ENCODE data around the gene DYNLRB1. TPM values are rescaled to one million over a fixed set of nuclear protein-coding genes. Genes with fewer than 3 reads are reported as not detected.

Gene DYNLRB1
- total and polyA plus RNA-seq, 2 donors (not counting 1 experiment from before 2014, with no cell fraction given), result 107 to 352 TPM

- TF ChIP-seq EZH2 (IDR thresholded peaks at IDR 0.05; ENCODE audit: low read length, missing control alignments) (no peak), CTCF (conservative IDR thresholded peaks at IDR 0.05 in 1 of 2, IDR thresholded peaks at IDR 0.05 in 1 of 2; ENCODE audit: low read depth in 1 of 2, low read length in 2 of 2) (no peak)
- no peaks in the 10 kb centered on the region for H3K36me3 ChIP-seq (ENCODE audit: control insufficient read depth, insufficient read depth, low read length)
- no peaks in the 10 kb centered on the region for H3K9me3 ChIP-seq (ENCODE audit: control insufficient read depth, insufficient read depth, low read depth, low read length)
- H3K9ac ChIP-seq (ENCODE audit: insufficient read depth, low read length), result no peak overlapping the region
- no peak overlapping the region for H2AFZ ChIP-seq (ENCODE audit: low read length)
- no peak overlapping the region for H3K4me3 ChIP-seq (replicated peaks in 1 of 4; ENCODE audit: control extremely low read depth in 1 of 4, insufficient read depth in 1 of 4, low read depth in 3 of 4, low read length in 4 of 4)
- no peaks in the 10 kb centered on the region for H3K27me3 ChIP-seq (ENCODE audit: control insufficient read depth, insufficient read depth, low read length)
- no peaks in the 10 kb centered on the region for H4K20me1 ChIP-seq (ENCODE audit: control insufficient read depth, extremely low read depth, insufficient read depth, low read length)
- no peaks in the 10 kb centered on the region for H3K79me2 ChIP-seq (ENCODE audit: control insufficient read depth, insufficient read depth, low read length)
- H3K4me2 ChIP-seq (ENCODE audit: extremely low read depth, insufficient read depth, low read length), result no peak overlapping the region
- no peak overlapping the region for H3K27ac ChIP-seq (ENCODE audit: insufficient read depth, low read length)
- DNase-seq (ENCODE audit: low read depth in 2 of 2), result no peak
- H3K4me1 ChIP-seq (ENCODE audit: control insufficient read depth, extremely low read depth, insufficient read depth, low read length), result no peaks in the 10 kb centered on the region
These were observed 44.4 kb downstream of the DYNLRB1 start for GRCh38 chr20:34560614-34561013.

- Histone ChIP-seq H4K20me1 (ENCODE audit: control insufficient read depth, extremely low read depth, insufficient read depth, low read length) (no peaks in the 10 kb centered on the region), H3K4me2 (ENCODE audit: extremely low read depth, insufficient read depth, low read length) (no peak overlapping the region), H3K36me3 (ENCODE audit: control insufficient read depth, insufficient read depth, low read length) (no peaks in the 10 kb centered on the region), H3K9ac (ENCODE audit: insufficient read depth, low read length) (no peak overlapping the region), H3K4me3 (replicated peaks in 1 of 4; ENCODE audit: control extremely low read depth in 1 of 4, insufficient read depth in 1 of 4, low read depth in 3 of 4, low read length in 4 of 4) (no peak overlapping the region), H3K27me3 (ENCODE audit: control insufficient read depth, insufficient read depth, low read length) (no peaks in the 10 kb centered on the region), H3K79me2 (ENCODE audit: control insufficient read depth, insufficient read depth, low read length) (no peaks in the 10 kb centered on the region), H3K9me3 (ENCODE audit: control insufficient read depth, insufficient read depth, low read depth, low read length) (no peaks in the 10 kb centered on the region), H2AFZ (ENCODE audit: low read length) (no peak overlapping the region), H3K4me1 (ENCODE audit: control insufficient read depth, extremely low read depth, insufficient read depth, low read length) (no peaks in the 10 kb centered on the region), H3K27ac (ENCODE audit: insufficient read depth, low read length) (no peak overlapping the region)
- DNase-seq (ENCODE audit: low read depth in 2 of 2), result no peak
- TF ChIP-seq EZH2 (IDR thresholded peaks at IDR 0.05; ENCODE audit: low read length, missing control alignments), result no peak
- TF ChIP-seq CTCF (conservative IDR thresholded peaks at IDR 0.05 in 1 of 2, IDR thresholded peaks at IDR 0.05 in 1 of 2; ENCODE audit: low read depth in 1 of 2, low read length in 2 of 2), result no peak
These were observed 45.4 kb downstream of the DYNLRB1 start for GRCh38 chr20:34561661-34562060.

- H3K9me3 ChIP-seq (ENCODE audit: control insufficient read depth, insufficient read depth, low read depth, low read length), result no peaks in the 10 kb centered on the region
- no peak overlapping the region for H3K27ac ChIP-seq (ENCODE audit: insufficient read depth, low read length)
- H3K36me3 ChIP-seq (ENCODE audit: control insufficient read depth, insufficient read depth, low read length), result no peaks in the 10 kb centered on the region
- no peak overlapping the region for H2AFZ ChIP-seq (ENCODE audit: low read length)
- H3K79me2 ChIP-seq (ENCODE audit: control insufficient read depth, insufficient read depth, low read length), result no peaks in the 10 kb centered on the region
- no peaks in the 10 kb centered on the region for H3K4me1 ChIP-seq (ENCODE audit: control insufficient read depth, extremely low read depth, insufficient read depth, low read length)
- H4K20me1 ChIP-seq (ENCODE audit: control insufficient read depth, extremely low read depth, insufficient read depth, low read length), result no peaks in the 10 kb centered on the region
- no peak overlapping the region for H3K9ac ChIP-seq (ENCODE audit: insufficient read depth, low read length)
- TF ChIP-seq EZH2 (IDR thresholded peaks at IDR 0.05; ENCODE audit: low read length, missing control alignments), result no peak
- TF ChIP-seq CTCF (conservative IDR thresholded peaks at IDR 0.05 in 1 of 2, IDR thresholded peaks at IDR 0.05 in 1 of 2; ENCODE audit: low read depth in 1 of 2, low read length in 2 of 2), result peak; percentile 38 to 41
- peak; percentile 6 to 10 for DNase-seq (ENCODE audit: low read depth in 2 of 2)
- H3K4me3 ChIP-seq (replicated peaks in 1 of 4; ENCODE audit: control extremely low read depth in 1 of 4, insufficient read depth in 1 of 4, low read depth in 3 of 4, low read length in 4 of 4), result no peak overlapping the region
- no peaks in the 10 kb centered on the region for H3K27me3 ChIP-seq (ENCODE audit: control insufficient read depth, insufficient read depth, low read length)
- H3K4me2 ChIP-seq (ENCODE audit: extremely low read depth, insufficient read depth, low read length), result no peak overlapping the region
These were observed 46.4 kb downstream of the DYNLRB1 start for GRCh38 chr20:34562641-34563040.

All from fibroblast of lung (primary cell).